Gastroesophageal sphincter (tissue), 4 donors: ENCODE results near the gene B4GALT5. TPM values are rescaled to one million over a fixed set of nuclear protein-coding genes. Genes with fewer than 3 reads are reported as not detected.

Experiments
- ATAC-seq: fragments of 150-250 bp; one replicate; pipeline ENCODE4 v1.9.1; 2016; ENCODE audit warnings: mild to moderate bottlenecking, moderate library complexity
- H3K27ac ChIP-seq, 4 donors: fragments of 200-600 bp; sonication (generic) in 3 of 4; 1 replicate in 3 of 4; 2 replicates in 1 of 4; pipeline ENCODE4 v1.5.1; 2016 to 2019
- H3K27me3 ChIP-seq: fragments of 200-600 bp; sonication (generic); one replicate; pipeline ENCODE4 v1.5.1; 2019
- H3K36me3 ChIP-seq, 2 donors: fragments of 200-600 bp; sonication (generic); one replicate each; pipeline ENCODE4 v1.5.1; 2019; ENCODE audit warnings: control low read depth in 1 of 2
- H3K4me1 ChIP-seq, 3 donors: fragments of 200-600 bp; sonication (generic); 1 replicate in 2 of 3; 2 replicates in 1 of 3; pipeline ENCODE4 v1.5.1; 2016 to 2019; ENCODE audit warnings: control low read depth in 2 of 3
- H3K4me3 ChIP-seq, 2 donors: fragments of 200-600 bp; sonication (generic); one replicate each; pipeline ENCODE4 v1.5.1; 2019; ENCODE audit warnings: mild to moderate bottlenecking in 1 of 2, moderate library complexity in 1 of 2
- H3K9me3 ChIP-seq, 3 donors: fragments of 200-600 bp; sonication (generic); one replicate each; pipeline ENCODE4 v1.5.1; 2017 to 2019; ENCODE audit warnings: control low read depth in 2 of 3
- EP300 ChIP-seq: sonication (generic); formaldehyde crosslinking; IDR thresholded peaks from one replicate; pipeline ENCODE4 v1.6.1; 2017; ENCODE audit warnings: antibody characterized with exemption, mild to moderate bottlenecking
- POLR2A ChIP-seq, 2 donors: fragments of 450-650 bp; IDR thresholded peaks; one replicate each; pipeline ENCODE4 v1.6.1; 2017; ENCODE audit warnings: antibody characterized with exemption in 2 of 2, mild to moderate bottlenecking in 2 of 2, moderate library complexity in 1 of 2
- POLR2AphosphoS5 ChIP-seq: sonication (generic); formaldehyde crosslinking; IDR thresholded peaks from one replicate; pipeline ENCODE4 v1.6.1; 2017; ENCODE audit warnings: antibody characterized with exemption
- WGBS, 2 donors: methylation state at CpG; one replicate each; pipeline ENCODE4 v1.1.5; 2018; ENCODE audit warnings: low coverage in 1 of 2; 5-methylcytosine and 5-hydroxymethylcytosine counted together
- total RNA-seq, 4 donors: library from RNA; depleted of rRNA; stranded (reverse); fragments of >200 nt; gene quantifications; one replicate each; pipeline ENCODE4 v1.1.0, GENCODE V29; 2016
- TF ChIP-seq, protein P1 (sequence below), 4 experiments: fragments of 200-600 bp in 2 of 4; fragments of 450-650 bp in 2 of 4; sonication (generic) in 1 of 4; IDR thresholded peaks; one replicate each; pipeline ENCODE4 v1.5.1; 2017 to 2019; ENCODE audit warnings: antibody characterized with exemption in 4 of 4, mild to moderate bottlenecking in 2 of 4, moderate library complexity in 2 of 4

B4GALT5 gene
- total RNA-seq, 4 donors from 2014 or later, result 20.2 to 35.6 (median 28.8) TPM

GRCh38 chr20:49665796-49666195 is 47.9 kb downstream of the B4GALT5 start:
- H3K27ac ChIP-seq, result no peak overlapping the region
- ATAC-seq, result no peak
- no peaks in the 10 kb centered on the region for H3K27me3 ChIP-seq
- peaks cover 0 to 33% (median 7%) of the 10 kb centered on the region in 3 donors for H3K4me1 ChIP-seq
- TF ChIP-seq, protein P1, sequence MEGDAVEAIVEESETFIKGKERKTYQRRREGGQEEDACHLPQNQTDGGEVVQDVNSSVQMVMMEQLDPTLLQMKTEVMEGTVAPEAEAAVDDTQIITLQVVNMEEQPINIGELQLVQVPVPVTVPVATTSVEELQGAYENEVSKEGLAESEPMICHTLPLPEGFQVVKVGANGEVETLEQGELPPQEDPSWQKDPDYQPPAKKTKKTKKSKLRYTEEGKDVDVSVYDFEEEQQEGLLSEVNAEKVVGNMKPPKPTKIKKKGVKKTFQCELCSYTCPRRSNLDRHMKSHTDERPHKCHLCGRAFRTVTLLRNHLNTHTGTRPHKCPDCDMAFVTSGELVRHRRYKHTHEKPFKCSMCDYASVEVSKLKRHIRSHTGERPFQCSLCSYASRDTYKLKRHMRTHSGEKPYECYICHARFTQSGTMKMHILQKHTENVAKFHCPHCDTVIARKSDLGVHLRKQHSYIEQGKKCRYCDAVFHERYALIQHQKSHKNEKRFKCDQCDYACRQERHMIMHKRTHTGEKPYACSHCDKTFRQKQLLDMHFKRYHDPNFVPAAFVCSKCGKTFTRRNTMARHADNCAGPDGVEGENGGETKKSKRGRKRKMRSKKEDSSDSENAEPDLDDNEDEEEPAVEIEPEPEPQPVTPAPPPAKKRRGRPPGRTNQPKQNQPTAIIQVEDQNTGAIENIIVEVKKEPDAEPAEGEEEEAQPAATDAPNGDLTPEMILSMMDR (IDR thresholded peaks at IDR 0.05), result no peak
- no peak for TF ChIP-seq POLR2A (IDR thresholded peaks at IDR 0.05)
- no peak for TF ChIP-seq EP300
- no peak for TF ChIP-seq POLR2AphosphoS5
- H3K4me3 ChIP-seq, result no peak overlapping the region
- H3K36me3 ChIP-seq, result no peaks in the 10 kb centered on the region
- WGBS, 2 donors, result 85 to 97% methylated on average over 5 to 7 of the region's 7 CpGs
- H3K9me3 ChIP-seq, result no peaks in the 10 kb centered on the region

DNA sequence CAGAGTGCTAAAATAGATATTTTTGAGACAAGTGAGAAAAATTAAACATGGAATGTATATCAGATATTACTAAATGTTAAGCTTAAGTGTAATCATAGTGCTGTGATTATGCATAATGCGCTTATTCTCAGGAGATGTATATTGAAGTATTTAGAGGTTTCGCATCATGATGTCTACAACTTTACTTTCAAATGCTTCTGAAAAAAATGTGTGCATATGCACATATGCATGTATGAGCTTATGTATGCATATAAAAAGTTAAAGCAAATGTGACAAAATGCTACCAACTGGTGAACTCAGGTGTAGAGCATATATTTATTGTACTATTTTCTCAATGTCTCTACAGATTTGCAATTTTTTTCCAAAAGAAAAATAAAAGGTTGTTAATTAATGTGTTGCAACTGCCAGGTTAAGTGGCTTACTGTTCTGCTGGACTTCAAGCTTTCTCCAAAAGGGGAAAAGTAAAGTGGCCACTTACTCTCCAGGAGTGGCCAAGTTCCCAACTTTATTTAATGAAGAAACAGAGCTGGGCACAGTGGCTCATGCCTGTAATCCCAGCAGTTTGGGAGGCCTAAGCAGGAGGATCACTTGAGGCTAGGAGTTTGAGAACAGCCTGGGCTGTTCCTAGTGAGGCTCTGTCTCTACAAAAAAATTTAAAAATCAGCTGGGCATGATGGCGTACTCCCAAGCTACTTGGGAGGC is 48.9 kb downstream of the B4GALT5 start:
- ATAC-seq, result no peak
- no peak overlapping the region for H3K4me3 ChIP-seq
- WGBS, 2 donors, result 91 to 100% methylated on average over 3 of the region's 3 CpGs
- H3K9me3 ChIP-seq, result no peaks in the 10 kb centered on the region
- no peaks in the 10 kb centered on the region for H3K36me3 ChIP-seq
- H3K27ac ChIP-seq, result no peak overlapping the region
- peaks cover 0 to 35% (median 3%) of the 10 kb centered on the region in 3 donors for H3K4me1 ChIP-seq
- TF ChIP-seq EP300, result no peak
- TF ChIP-seq POLR2A (IDR thresholded peaks at IDR 0.05), result no peak
- TF ChIP-seq, protein P1 (IDR thresholded peaks at IDR 0.05), result no peak
- TF ChIP-seq POLR2AphosphoS5, result no peak
- H3K27me3 ChIP-seq, result no peaks in the 10 kb centered on the region

- no peaks in the 10 kb centered on the region for H3K27me3 ChIP-seq
- no peak for TF ChIP-seq EP300
- ATAC-seq, result no peak
- no peaks in the 10 kb centered on the region for H3K36me3 ChIP-seq
- H3K4me1 ChIP-seq, result peaks cover 0 to 34% (median 4%) of the 10 kb centered on the region in 3 donors
- H3K27ac ChIP-seq, result no peak overlapping the region
- no peak overlapping the region for H3K4me3 ChIP-seq
- no peaks in the 10 kb centered on the region for H3K9me3 ChIP-seq
Observed at GRCh38 chr20:49663112-49663511, 50.6 kb downstream of the B4GALT5 start.

DNA sequence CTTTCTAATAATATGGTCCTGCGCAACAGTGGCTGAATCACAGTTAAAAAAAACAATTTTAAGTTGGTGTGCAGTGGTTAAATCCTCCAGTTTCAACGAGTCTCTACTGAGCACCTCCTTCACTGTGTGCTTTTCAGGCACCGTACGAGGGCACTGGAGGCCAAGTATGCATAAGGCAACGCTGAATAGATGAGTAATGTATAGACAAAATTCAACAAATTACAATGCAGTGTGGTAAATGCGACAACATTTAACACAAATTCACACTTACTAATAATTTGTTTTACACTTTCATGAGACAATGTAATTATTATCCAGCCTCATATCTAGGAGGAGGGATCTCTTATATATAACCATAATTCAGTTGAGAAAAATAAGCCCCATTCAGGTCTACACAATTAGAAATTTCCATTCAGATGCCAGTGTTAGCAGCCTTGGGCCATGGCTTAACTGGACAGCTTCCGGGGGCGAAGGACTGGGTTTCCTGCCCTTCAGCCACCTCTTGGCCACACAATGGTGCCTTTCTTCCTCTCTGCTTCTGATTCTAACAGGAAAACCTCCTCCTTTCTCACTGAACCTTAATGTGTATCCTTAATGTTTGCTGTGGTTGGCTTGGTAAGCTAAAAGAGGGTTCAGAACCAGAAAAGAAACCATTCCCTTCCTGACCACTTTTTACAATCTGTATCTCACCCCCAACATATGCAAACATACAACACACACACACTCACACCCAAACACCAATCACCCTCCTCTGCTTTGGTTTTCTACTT is 51.9 kb downstream of the B4GALT5 start:
- Histone ChIP-seq H3K27me3 (no peaks in the 10 kb centered on the region), H3K4me3 (no peak overlapping the region), H3K4me1 (peaks cover 0 to 45% (median 4%) of the 10 kb centered on the region in 3 donors), H3K36me3 (no peaks in the 10 kb centered on the region), H3K9me3 (no peaks in the 10 kb centered on the region), H3K27ac (no peak overlapping the region)
- WGBS, 2 donors, result 81 to 89% methylated on average over 8 of the region's 8 CpGs
- TF ChIP-seq POLR2A (IDR thresholded peaks at IDR 0.05) (no peak), POLR2AphosphoS5 (no peak), EP300 (no peak)
- TF ChIP-seq, protein P1 (IDR thresholded peaks at IDR 0.05), result no peak
- no peak for ATAC-seq

DNA sequence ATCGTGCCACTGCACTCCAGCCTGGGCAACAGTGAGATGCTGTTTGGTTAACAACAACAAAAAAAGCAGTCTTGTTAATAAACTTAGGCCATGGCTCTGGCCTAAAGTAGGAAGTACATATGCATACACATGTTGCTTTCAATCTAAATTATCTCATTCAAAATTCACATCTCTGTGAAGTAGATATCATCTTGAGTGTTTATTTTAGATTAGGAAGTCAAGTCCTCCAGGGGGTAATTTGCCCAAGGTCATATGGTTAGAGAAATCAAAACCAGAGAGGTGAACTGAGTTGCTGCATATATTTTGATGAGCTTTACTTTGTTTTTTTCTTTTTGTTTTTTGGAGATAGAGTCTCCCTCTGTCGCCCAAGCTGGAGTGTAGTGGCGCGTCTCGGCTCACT is 52.8 kb downstream of the B4GALT5 start:
- ATAC-seq, result no peak
- peaks cover 0 to 5% of the 10 kb centered on the region in 2 donors for H3K36me3 ChIP-seq
- TF ChIP-seq, protein P1 (IDR thresholded peaks at IDR 0.05), result no peak
- no peak for TF ChIP-seq POLR2A (IDR thresholded peaks at IDR 0.05)
- TF ChIP-seq POLR2AphosphoS5, result no peak
- TF ChIP-seq EP300, result no peak
- H3K27me3 ChIP-seq, result no peaks in the 10 kb centered on the region
- no peak overlapping the region for H3K4me3 ChIP-seq
- 95 to 97% methylated on average over 4 to 5 of the region's 5 CpGs for WGBS, 2 donors
- H3K27ac ChIP-seq, result no peak overlapping the region
- H3K4me1 ChIP-seq, result peaks cover 0 to 53% (median 4%) of the 10 kb centered on the region in 3 donors
- no peaks in the 10 kb centered on the region for H3K9me3 ChIP-seq
